Adipocyte (in vitro differentiated cells): ENCODE data around the gene INSL6.
A peak's percentile ranks its signal among the peaks of the same experiment; 100 is the strongest.
"Not testable (repeated sequence)": the region's sequence is repeated elsewhere in the genome, so short reads cannot be mapped to it uniquely, and the experiment has no call there.

ENCODE experiments used
- DNase-seq: peaks from one replicate; pipeline ENCODE4 v3.0.0-alpha.2; 2015; ENCODE audit warnings: low read depth
- H3K27me3 ChIP-seq: replicated peaks from 2 replicates; pipeline ENCODE4 v1.7.0; 2013; ENCODE audit warnings: mild to moderate bottlenecking, low read length, moderate library complexity; ENCODE audit not compliant: control insufficient read depth, insufficient read depth
- H3K36me3 ChIP-seq: 2 replicates; pipeline ENCODE4 v1.7.0; 2013; ENCODE audit warnings: low read length, mild to moderate bottlenecking, moderate library complexity; ENCODE audit not compliant: control insufficient read depth, insufficient read depth, severe bottlenecking
- H3K4me1 ChIP-seq: 2 replicates; pipeline ENCODE4 v1.7.0; 2013; ENCODE audit warnings: mild to moderate bottlenecking, low read length, moderate library complexity; ENCODE audit not compliant: control insufficient read depth, insufficient read depth
- H3K4me3 ChIP-seq: 2 replicates; pipeline ENCODE4 v1.7.0; 2013; ENCODE audit warnings: mild to moderate bottlenecking, low read length, moderate library complexity
- H3K9ac ChIP-seq: 2 replicates; pipeline ENCODE4 v1.7.0; 2013; ENCODE audit warnings: mild to moderate bottlenecking, low read length, moderate library complexity
- H3K9me3 ChIP-seq: 2 replicates; pipeline ENCODE4 v1.7.0; 2013; ENCODE audit warnings: mild to moderate bottlenecking, low read length, moderate library complexity; ENCODE audit not compliant: control insufficient read depth

The INSL6 gene

GRCh38 chr9:5185220-5185840 lies at the start of gene INSL6:
Gene INSL6 (minus strand): TSS chr9:5185639. CDS start chr9:5185602, 37 bp downstream.
- DNase-seq = no peak
- peaks cover 4% of the 10 kb centered on the region for H3K4me1 ChIP-seq
- no peaks in the 10 kb centered on the region for H3K36me3 ChIP-seq
- H3K4me3 ChIP-seq = no peak within 1 kb of the TSS
- H3K9me3 ChIP-seq = no peaks in the 10 kb centered on the region
- no peak within 1 kb of the TSS for H3K9ac ChIP-seq
- peaks cover 16% of the 10 kb centered on the region for H3K27me3 ChIP-seq

- H3K36me3 ChIP-seq = no peaks in the 10 kb centered on the region
- peak; percentile 2 for DNase-seq
- H3K9me3 ChIP-seq = peaks cover 2% of the 10 kb centered on the region
- no peak within 1 kb of the TSS for H3K4me3 ChIP-seq
- H3K9ac ChIP-seq = no peak within 1 kb of the TSS
- H3K4me1 ChIP-seq = no peaks in the 10 kb centered on the region
- H3K27me3 ChIP-seq = peaks cover 8% of the 10 kb centered on the region
Measured at GRCh38 chr9:5231212-5231611, 45.8 kb upstream of the INSL6 start, which contains the start of gene INSL4. Gene INSL4 (plus strand): TSS chr9:5231419. CDS start chr9:5231524, 105 bp downstream.

- no peak overlapping the region for H3K4me3 ChIP-seq
- no peak for DNase-seq
Measured at GRCh38 chr9:5230554-5230953, 45.1 kb upstream of the INSL6 start.

GRCh38 chr9:5205071-5205470 lies 19.6 kb upstream of the INSL6 start:
- H3K9me3 ChIP-seq = no peaks in the 10 kb centered on the region
- no peak for DNase-seq
- H3K4me1 ChIP-seq = no peaks in the 10 kb centered on the region
- peaks cover 6% of the 10 kb centered on the region for H3K27me3 ChIP-seq
- no peaks in the 10 kb centered on the region for H3K36me3 ChIP-seq
- no peak overlapping the region for H3K4me3 ChIP-seq
- H3K9ac ChIP-seq = no peak overlapping the region

More at GRCh38 chr9:5230554-5230953, 45.1 kb upstream of the INSL6 start:
- Histone ChIP-seq H3K4me1 (no peaks in the 10 kb centered on the region), H3K36me3 (no peaks in the 10 kb centered on the region), H3K9me3 (peaks cover 6% of the 10 kb centered on the region), H3K9ac (no peak overlapping the region), H3K27me3 (peaks cover 8% of the 10 kb centered on the region)

GRCh38 chr9:5195463-5195862 lies 10.0 kb upstream of the INSL6 start:
- no peak overlapping the region for H3K4me3 ChIP-seq
- DNase-seq = no peak
- H3K4me1 ChIP-seq = no peaks in the 10 kb centered on the region
- peaks cover 11% of the 10 kb centered on the region for H3K9me3 ChIP-seq
- H3K36me3 ChIP-seq = no peaks in the 10 kb centered on the region
- peaks cover 4% of the 10 kb centered on the region for H3K27me3 ChIP-seq
- H3K9ac ChIP-seq = no peak overlapping the region

GRCh38 chr9:5193345-5193744 lies 7.9 kb upstream of the INSL6 start:
- Histone ChIP-seq H3K4me1 (peaks cover 2% of the 10 kb centered on the region), H3K9ac (no peak overlapping the region), H3K27me3 (peaks cover 11% of the 10 kb centered on the region), H3K9me3 (peaks cover 9% of the 10 kb centered on the region), H3K4me3 (no peak overlapping the region), H3K36me3 (no peaks in the 10 kb centered on the region)
- no peak for DNase-seq

- H3K36me3 ChIP-seq = no peaks in the 10 kb centered on the region
- H3K9me3 ChIP-seq = no peaks in the 10 kb centered on the region
- H3K9ac ChIP-seq = no peak overlapping the region
- DNase-seq = no peak
- peaks cover 4% of the 10 kb centered on the region for H3K4me1 ChIP-seq
- peaks cover 15% of the 10 kb centered on the region for H3K27me3 ChIP-seq
- H3K4me3 ChIP-seq = no peak overlapping the region
Measured at GRCh38 chr9:5191985-5192384, 6.5 kb upstream of the INSL6 start.

GRCh38 chr9:5188060-5188984 lies 2.9 kb upstream of the INSL6 start:
- no peaks in the 10 kb centered on the region for H3K36me3 ChIP-seq
- peaks cover 18% of the 10 kb centered on the region for H3K27me3 ChIP-seq
- peaks cover 4% of the 10 kb centered on the region for H3K4me1 ChIP-seq
- no peak overlapping the region for H3K4me3 ChIP-seq
- DNase-seq = no peak
- no peak overlapping the region for H3K9ac ChIP-seq
- no peaks in the 10 kb centered on the region for H3K9me3 ChIP-seq

- Histone ChIP-seq H3K4me1 (peaks cover 4% of the 10 kb centered on the region), H3K4me3 (no peak overlapping the region), H3K36me3 (no peaks in the 10 kb centered on the region), H3K9ac (no peak overlapping the region), H3K27me3 (peaks cover 16% of the 10 kb centered on the region), H3K9me3 (no peaks in the 10 kb centered on the region)
- peak; percentile 70 for DNase-seq
Measured at GRCh38 chr9:5186416-5187169, 1.2 kb upstream of the INSL6 start.

- Histone ChIP-seq H3K27me3 (peaks cover 16% of the 10 kb centered on the region), H3K36me3 (no peaks in the 10 kb centered on the region), H3K4me3 (no peak overlapping the region), H3K9ac (no peak overlapping the region), H3K9me3 (peaks cover under 1% of the 10 kb centered on the region), H3K4me1 (peaks cover 4% of the 10 kb centered on the region)
- no peak for DNase-seq
Measured at GRCh38 chr9:5184776-5185175, 663 bp downstream of the INSL6 start.

GRCh38 chr9:5180631-5181030 lies 4.8 kb downstream of the INSL6 start:
- H3K4me3 ChIP-seq, H3K4me1 ChIP-seq, H3K9ac ChIP-seq, H3K36me3 ChIP-seq, H3K9me3 ChIP-seq, H3K27me3 ChIP-seq, DNase-seq: not testable (repeated sequence)
